GM12878 (cell line): ENCODE data around the gene TBX5. TPM values are rescaled to one million over a fixed set of nuclear protein-coding genes. Genes with fewer than 3 reads are reported as not detected.

Source experiments
- ATAC-seq: fragments of 200-7000 bp; cut with Tn5 transposase; 3 replicates; pipeline ENCODE4 v1.9.1; 2020; ENCODE audit warnings: mild to moderate bottlenecking, moderate library complexity
- BruUV-seq: library from RNA; stranded (reverse); fragments of 400-500 nt; replicated peaks from 2 replicates; lab custom pipeline; 2021; lab: Mats Ljungman, UMichigan
- CTCF ChIA-PET: fragments of 300-600 bp; sonication (Branson Sonifier 250); formaldehyde crosslinking; extraction: SDS; loops from one replicate; lab custom pipeline; 2021; ENCODE audit warnings: inconsistent platforms; lab: Yijun Ruan, JAX
- POLR2A ChIA-PET: fragments of 350-600 bp; formaldehyde crosslinking; extraction: SDS; loops from one replicate; lab custom pipeline; 2021; ENCODE audit warnings: inconsistent platforms; lab: Charles Lee
- RAD21 ChIA-PET: fragments of 300-600 bp; sonication (Branson Sonifier 250); formaldehyde crosslinking; loops from one replicate; lab custom pipeline; 2023; ENCODE audit warnings: antibody characterized with exemption; ENCODE audit not compliant: unreplicated experiment; lab: Charles Lee
- SMC1A ChIA-PET: fragments of 300-600 bp; sonication (Branson Sonifier 250); formaldehyde crosslinking; loops from one replicate; lab custom pipeline; 2023; ENCODE audit not compliant: unreplicated experiment, uncharacterized antibody; lab: Charles Lee
- DNase-seq: peaks from one replicate; pipeline ENCODE4 v3.0.0-alpha.2; 2011; ENCODE audit warnings: low read depth, low spot score
- FAIRE-seq: peaks from 3 replicates; lab custom pipeline; 2011; peaks lifted over from hg19 to GRCh38; lab: Jason Lieb, UNC
- H2AFZ ChIP-seq: 2 replicates; pipeline ENCODE4 v1.6.0; 2011; ENCODE audit warnings: low read depth, low read length, control low read depth; ENCODE audit not compliant: control insufficient read depth
- H3K27ac ChIP-seq: 2 replicates; pipeline ENCODE4 v1.5.1; 2011; ENCODE audit warnings: control low read depth; ENCODE audit not compliant: control insufficient read depth, insufficient read depth
- H3K27me3 ChIP-seq, 2 experiments: replicated peaks in 1 of 2; 2 replicates each; pipeline versions ENCODE4 v1.6.0 to v1.6.1; 2011; ENCODE audit warnings: low read length in 1 of 2; ENCODE audit not compliant: control insufficient read depth in 2 of 2, insufficient read depth in 2 of 2
- H3K36me3 ChIP-seq, 2 experiments: 2 replicates each; pipeline ENCODE4 v1.5.1; 2011; ENCODE audit warnings: low read length in 1 of 2; ENCODE audit not compliant: control insufficient read depth in 2 of 2, insufficient read depth in 2 of 2
- H3K4me1 ChIP-seq: 2 replicates; pipeline ENCODE4 v1.6.1; 2011; ENCODE audit warnings: mild to moderate bottlenecking, low read length, moderate library complexity, mixed read lengths; ENCODE audit not compliant: control insufficient read depth, insufficient read depth
- H3K4me2 ChIP-seq: 2 replicates; pipeline ENCODE4 v1.6.0; 2011; ENCODE audit warnings: control low read depth; ENCODE audit not compliant: control insufficient read depth, insufficient read depth
- H3K4me3 ChIP-seq: fragments of 200-600 bp; sonication (generic); 2 replicates; pipeline ENCODE4 v1.5.1; 2016
- H3K79me2 ChIP-seq: 2 replicates; pipeline ENCODE4 v1.6.0; 2011; ENCODE audit warnings: low read length; ENCODE audit not compliant: control insufficient read depth, insufficient read depth
- H3K9ac ChIP-seq: 2 replicates; pipeline ENCODE4 v1.8.0; 2011; ENCODE audit warnings: low read length, control low read depth, mixed read lengths; ENCODE audit not compliant: control insufficient read depth, insufficient read depth
- H3K9me3 ChIP-seq: replicated peaks from 3 replicates; pipeline ENCODE4 v1.5.1; 2011; ENCODE audit warnings: mild to moderate bottlenecking, low read length; ENCODE audit not compliant: control insufficient read depth, insufficient read depth
- H4K20me1 ChIP-seq: 2 replicates; pipeline ENCODE4 v1.6.0; 2011; ENCODE audit not compliant: control insufficient read depth, insufficient read depth
- EED ChIP-seq: sonication (generic); IDR thresholded peaks from 2 replicates; pipeline ENCODE4 v1.6.1; 2016; ENCODE audit warnings: antibody characterized with exemption, low read depth
- NFIC ChIP-seq: IDR thresholded peaks from 2 replicates; pipeline ENCODE4 v1.6.1; 2012; ENCODE audit warnings: low read depth, mild to moderate bottlenecking, inconsistent platforms, low read length, moderate library complexity
- NRF1 ChIP-seq: conservative IDR thresholded peaks from 2 replicates; pipeline ENCODE4 v1.6.1; 2011; ENCODE audit warnings: mild to moderate bottlenecking, low read depth, low read length, improper control_type of control experiment
- REST ChIP-seq: IDR thresholded peaks from 2 replicates; pipeline ENCODE4 v1.6.1; 2012; ENCODE audit warnings: mild to moderate bottlenecking, low read depth, low read length
- in situ Hi-C: fragments of 300-500 bp; cut with MboI; formaldehyde crosslinking; loops from 9 replicates; pipeline ENCODE4 v1.14.3; 2018; ENCODE audit warnings: mixed read lengths
- intact Hi-C: fragments of 100-400 bp; cut with micrococcal nuclease; formaldehyde crosslinking; loops from one replicate; pipeline ENCODE4 v1.14.2; 2022; ENCODE audit not compliant: unreplicated experiment
- polyA plus RNA-seq, 11 experiments: library from polyadenylated mRNA; depleted of rRNA in 4 of 11; unstranded in 6 of 11; stranded (reverse) in 5 of 11; fragments of >200 nt; fragmentation: Nextera tagmentation in 4 of 11; fragmentation: Illumina TruSeq in 1 of 11; extraction: Ambion mirVana in 4 of 11; extraction: Trizol in 1 of 11; gene quantifications; 1 replicate in 1 of 11; 2 replicates in 10 of 11; pipeline versions ENCODE4 v1.2.1 to v1.2.3, GENCODE V29; 2011 to 2016; ENCODE audit warnings: inconsistent platforms in 2 of 11, missing spikeins in 2 of 11, low read depth in 1 of 11
- total RNA-seq, 4 experiments: library from RNA; depleted of rRNA in 3 of 4; stranded (reverse); fragments of >200 nt in 3 of 4; fragmentation: Illumina TruSeq in 1 of 4; extraction: Trizol in 1 of 4; gene quantifications; 2 replicates each; pipeline versions ENCODE4 v1.2.1 to v1.2.3, GENCODE V29; 2013 to 2021

Gene TBX5
- total and polyA plus RNA-seq, 10 of the 15 experiments (the other 5 are each of a cell fraction or from before 2014, with no cell fraction given): 0.04 TPM; not detected in 9

- Histone ChIP-seq H3K79me2 (no peaks in the 10 kb centered on the region), H3K4me1 (no peaks in the 10 kb centered on the region), H3K27ac (no peak overlapping the region), H3K36me3 (no peaks in the 10 kb centered on the region), H3K9ac (no peak overlapping the region), H2AFZ (no peak overlapping the region), H3K27me3 (no peaks in the 10 kb centered on the region), H4K20me1 (no peaks in the 10 kb centered on the region), H3K4me2 (no peak overlapping the region), H3K9me3 (no peaks in the 10 kb centered on the region), H3K4me3 (no peak overlapping the region)
- ChIA-PET SMC1A (no interaction called here), CTCF (no interaction called here), POLR2A (no interaction called here), RAD21 (no interaction called here)
- BruUV-seq: no TSS peak
- intact Hi-C loops (no loop called here), in situ Hi-C loops (no loop called here)
- DNase-seq (no peak), FAIRE-seq (no peak), ATAC-seq (no peak)
- no peak for TF ChIP-seq REST
- no peak for TF ChIP-seq EED
- no peak for TF ChIP-seq NRF1
- no peak for TF ChIP-seq NFIC
These were observed 45.5 kb downstream of the TBX5 start for GRCh38 chr12:114360485-114360884.
